ENCODE results near the gene VPREB1.
"Not testable (repeated sequence)": the region's sequence is repeated elsewhere in the genome, so short reads cannot be mapped to it uniquely, and the experiment has no call there.

VPREB1 gene

DNA sequence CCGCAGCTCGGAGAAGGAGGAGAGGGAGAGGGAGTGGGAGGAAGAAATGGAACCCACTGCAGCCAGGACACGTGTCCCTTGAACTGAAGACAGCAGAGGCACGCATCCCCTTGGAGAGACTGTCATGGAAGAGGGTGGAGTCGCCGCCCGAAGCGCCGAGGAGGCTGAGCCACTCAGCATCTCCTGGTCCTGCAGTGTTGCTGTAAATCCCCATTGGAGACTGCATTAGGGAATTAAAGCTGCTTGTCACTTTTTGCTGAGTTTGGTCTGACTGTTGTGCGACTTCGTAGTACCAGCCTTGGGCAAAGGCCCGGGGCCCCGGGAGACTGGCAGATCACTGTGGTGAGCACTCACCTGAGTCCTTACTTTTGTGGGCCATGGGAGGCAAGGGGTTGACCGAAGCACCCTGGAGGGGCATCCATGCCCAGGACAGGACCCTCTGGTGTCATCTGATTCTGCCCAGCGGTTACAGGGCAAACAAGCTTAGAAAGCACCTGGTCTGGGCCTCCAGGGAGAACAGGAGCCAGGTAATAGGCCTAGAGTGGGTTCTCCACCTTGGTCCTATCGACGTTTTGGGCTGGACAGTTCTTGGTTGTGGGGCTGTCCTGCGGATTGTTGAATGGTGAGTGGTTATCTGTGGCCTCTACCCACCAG lies 797 bp downstream of the VPREB1 start:
- no peak for DNase-seq

DNA sequence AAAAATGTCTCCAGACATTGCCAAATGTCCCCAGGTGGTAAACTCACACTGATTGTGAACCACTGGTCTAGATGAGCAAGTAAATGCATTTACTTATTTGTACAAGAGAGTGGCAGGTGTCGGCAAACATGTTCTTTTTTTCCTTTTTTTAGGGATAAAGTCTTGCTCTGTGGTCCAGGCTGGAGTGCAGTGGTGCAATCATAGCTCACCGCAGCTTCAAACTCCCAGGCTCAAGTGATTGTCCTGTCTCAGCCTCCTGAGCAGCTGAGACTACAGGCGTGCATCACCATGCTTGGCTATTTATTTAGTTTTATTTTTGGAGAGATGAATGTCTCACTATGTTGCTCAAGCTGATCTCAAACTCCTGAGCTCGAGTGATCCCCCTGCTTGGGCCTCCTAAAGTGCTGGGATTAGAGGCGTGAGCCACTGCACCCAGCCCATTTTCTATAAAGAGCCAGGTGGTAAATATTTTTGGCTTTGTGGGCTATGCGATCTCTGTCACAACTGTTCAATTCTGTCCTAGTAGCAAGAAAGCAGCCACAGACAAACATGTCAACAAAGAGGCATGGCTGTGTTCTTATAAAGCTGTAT lies 1.4 kb downstream of the VPREB1 start:
- no peak for DNase-seq

- DNase-seq: no peak
Measured at GRCh38 chr22:22246706-22247105, 2.1 kb downstream of the VPREB1 start.

DNA sequence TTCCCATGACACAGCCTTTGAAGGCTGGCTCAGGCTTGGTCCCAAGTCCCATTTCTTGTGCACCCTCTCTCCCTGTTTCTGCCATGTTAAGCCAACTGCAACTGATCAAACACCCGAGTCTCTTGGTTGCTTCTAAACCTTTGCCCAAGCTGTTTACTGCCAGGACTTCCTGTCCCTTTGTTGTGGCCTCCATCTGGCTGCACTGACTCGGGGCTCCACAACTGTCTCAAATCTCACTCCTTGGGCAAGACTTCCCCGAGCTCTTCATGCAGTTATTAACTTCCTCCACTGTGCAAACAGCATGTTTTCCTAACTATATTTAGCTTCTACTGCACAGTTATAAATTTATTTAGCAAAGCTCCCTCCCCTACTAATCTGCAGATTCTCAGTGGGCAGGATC lies 4.3 kb downstream of the VPREB1 start:
- DNase-seq: no peak

DNA sequence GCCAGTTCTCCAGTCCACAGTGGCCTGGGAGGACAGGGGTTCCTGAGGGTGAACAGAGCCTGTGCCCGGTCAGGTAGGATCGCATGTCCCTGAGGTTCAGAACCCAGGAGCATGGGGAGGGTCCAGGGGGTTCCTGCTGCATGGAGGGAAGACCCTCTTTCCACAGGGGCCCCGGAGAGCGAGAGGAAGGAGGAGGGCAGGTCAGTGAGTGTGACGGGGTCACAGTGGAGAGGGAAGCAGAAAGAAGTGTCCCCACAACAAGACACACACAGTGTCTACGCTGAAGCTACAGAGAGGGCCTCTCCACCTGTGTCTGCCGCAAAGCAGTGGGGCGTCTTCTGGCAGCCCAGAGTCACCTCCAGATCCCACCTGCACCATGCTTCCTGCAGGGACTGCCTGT lies 6.1 kb downstream of the VPREB1 start:
- not testable (repeated sequence) for DNase-seq

DNA sequence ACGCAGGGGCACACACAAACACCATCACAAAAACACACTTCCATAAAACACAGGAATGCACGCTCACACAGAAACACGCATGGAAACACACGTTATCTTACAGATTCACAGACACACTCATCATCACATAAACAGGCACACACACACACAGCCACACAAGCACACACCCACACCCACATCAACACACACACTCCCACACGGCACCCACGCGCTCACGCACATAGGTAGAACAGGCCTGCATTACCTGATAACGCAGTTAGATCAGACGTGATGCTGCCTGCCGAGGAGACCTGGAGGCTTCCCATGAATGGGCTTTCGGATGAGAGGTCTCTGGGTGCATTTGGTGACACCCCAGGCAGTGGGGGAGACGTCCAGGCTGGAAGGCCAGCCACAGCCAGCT lies 11.5 kb downstream of the VPREB1 start:
- DNase-seq: not testable (repeated sequence)

DNA sequence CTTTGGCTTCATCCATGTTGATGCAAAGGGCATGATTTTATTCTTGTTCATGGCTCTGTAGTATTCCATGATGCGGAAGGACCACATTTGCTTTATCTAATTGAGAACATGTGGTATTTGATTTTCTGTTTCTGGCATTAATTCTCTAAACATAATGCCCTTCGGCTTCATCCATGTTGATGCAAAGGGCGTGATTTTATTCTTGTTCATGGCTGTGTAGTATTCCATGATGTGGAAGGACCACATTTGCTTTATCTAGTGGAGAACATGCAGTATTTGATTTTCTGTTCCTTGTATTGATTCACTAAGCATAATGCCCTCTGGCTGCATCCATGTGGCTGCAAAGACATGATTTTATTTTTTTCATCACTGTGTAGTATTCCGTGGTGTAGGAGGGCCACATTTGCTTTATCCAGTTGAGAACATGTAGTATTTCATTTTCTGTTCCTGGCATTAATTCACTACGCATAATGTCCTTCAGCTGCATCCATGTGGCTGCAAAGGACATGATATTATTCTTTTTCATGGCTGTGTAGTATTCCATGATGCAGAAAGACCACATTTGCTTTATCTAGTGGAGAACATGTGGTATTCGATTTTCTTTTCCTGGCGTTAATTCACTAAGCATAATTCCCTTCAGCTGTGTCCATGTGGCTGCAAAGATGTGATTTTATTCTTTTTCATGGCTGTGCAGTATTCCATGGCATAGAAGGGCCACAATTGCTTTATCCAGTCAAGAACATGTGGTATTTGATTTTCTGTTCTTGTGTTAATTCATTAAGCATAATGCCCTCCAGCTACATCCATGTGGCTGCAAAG lies 14.2 kb downstream of the VPREB1 start:
- not testable (repeated sequence) for DNase-seq

GRCh38 chr22:22260169-22260568 lies 15.6 kb downstream of the VPREB1 start:
- not testable (repeated sequence) for DNase-seq

- not testable (repeated sequence) for DNase-seq
Measured at GRCh38 chr22:22260586-22260985, 16.0 kb downstream of the VPREB1 start.

DNA sequence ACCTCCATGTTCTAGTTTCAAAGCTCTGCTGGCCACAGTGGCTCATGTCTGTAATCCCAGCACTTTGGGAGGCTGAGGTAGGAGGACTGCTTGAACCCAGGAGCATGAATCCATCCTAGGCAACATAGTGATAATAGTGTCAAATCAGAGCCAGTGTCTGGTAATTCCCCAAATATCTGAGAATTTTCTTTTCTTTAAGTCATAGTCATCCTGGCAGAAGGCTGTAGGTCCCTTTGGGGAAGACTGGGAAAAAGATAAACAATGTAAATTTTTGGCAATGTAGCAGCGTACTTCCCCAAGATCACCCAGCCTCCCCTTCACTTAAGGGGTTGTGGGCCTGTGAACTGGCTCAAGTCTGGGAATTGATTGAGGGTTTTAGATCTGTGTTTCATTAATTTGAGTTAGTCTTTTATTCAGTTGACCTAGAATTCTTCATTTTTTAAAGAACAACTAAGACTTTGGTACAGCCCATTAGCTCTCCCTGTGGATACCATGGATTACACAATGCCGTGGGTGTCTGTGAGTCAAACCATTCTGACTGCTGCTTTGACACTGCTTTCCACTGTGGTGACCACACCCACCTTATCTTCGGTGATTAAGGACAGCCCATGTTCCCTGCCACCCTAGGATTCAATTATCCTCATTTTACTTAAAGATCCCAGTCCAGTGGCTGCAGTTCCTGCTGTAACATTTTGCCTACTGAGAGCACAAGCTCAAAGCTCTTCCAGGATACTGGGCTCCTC lies 17.9 kb downstream of the VPREB1 start:
- not testable (repeated sequence) for DNase-seq

DNA sequence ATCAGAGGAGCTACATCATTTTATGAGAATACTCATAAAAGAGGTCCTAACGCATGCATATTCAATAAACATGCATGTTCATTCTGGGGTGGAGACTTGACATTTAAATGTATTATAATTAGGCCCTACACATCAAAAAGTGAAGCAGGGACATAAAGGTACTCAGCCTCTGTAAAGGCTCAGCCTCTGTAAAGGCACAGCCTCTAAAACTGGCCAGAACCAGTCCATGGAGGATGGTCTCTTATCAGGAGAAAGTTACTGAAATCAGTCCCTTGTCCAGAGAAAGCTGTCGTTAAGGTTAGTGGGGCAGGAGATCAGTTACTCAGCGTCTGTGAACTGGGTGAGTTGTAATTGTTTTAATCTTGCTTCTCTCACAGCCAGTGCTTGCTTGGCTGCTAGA lies 19.2 kb downstream of the VPREB1 start:
- not testable (repeated sequence) for DNase-seq

- not testable (repeated sequence) for DNase-seq
Measured at GRCh38 chr22:22270036-22270676, 25.6 kb downstream of the VPREB1 start.

GRCh38 chr22:22277423-22277822 lies 32.8 kb downstream of the VPREB1 start:
- DNase-seq: not testable (repeated sequence)

DNA sequence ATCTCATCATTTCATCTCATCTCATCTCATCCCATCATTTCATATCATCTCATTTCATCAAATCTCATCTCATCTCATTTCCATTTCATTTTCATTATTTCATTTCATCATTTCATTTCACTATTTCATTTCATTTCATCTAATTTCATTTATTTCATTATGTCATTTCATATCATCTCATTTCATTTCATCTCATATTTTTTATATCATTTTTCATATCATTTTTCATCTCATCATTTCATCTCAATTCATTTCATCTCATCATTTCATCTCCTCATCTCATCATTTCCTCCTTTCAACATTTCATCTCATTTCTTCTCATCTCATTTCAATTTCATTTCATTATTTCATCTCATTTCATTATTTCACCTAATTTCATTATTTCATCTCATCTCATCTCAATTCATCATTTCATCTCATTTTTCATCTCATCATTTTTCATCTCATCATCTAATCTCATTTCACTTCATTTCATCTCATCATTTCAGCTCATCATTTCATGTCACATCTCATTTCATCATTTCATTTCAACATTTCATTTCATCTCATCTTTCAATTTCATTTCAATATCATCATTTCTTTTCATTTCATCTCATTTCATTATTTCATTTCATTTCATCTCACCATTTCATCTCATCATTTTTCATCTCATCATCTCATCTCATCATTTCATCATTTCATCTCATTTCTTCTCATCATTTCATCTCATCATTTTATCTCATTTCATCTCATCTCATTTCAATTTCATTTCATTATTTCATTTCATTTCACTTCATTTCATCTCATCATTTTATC lies 40.6 kb downstream of the VPREB1 start:
- DNase-seq: not testable (repeated sequence)

- DNase-seq: not testable (repeated sequence)
Measured at GRCh38 chr22:22286390-22287105, 42.0 kb downstream of the VPREB1 start.

- not testable (repeated sequence) for DNase-seq
Measured at GRCh38 chr22:22287106-22287626, 42.6 kb downstream of the VPREB1 start.

- DNase-seq: not testable (repeated sequence)
Measured at GRCh38 chr22:22289666-22290065, 45.1 kb downstream of the VPREB1 start.

DNA sequence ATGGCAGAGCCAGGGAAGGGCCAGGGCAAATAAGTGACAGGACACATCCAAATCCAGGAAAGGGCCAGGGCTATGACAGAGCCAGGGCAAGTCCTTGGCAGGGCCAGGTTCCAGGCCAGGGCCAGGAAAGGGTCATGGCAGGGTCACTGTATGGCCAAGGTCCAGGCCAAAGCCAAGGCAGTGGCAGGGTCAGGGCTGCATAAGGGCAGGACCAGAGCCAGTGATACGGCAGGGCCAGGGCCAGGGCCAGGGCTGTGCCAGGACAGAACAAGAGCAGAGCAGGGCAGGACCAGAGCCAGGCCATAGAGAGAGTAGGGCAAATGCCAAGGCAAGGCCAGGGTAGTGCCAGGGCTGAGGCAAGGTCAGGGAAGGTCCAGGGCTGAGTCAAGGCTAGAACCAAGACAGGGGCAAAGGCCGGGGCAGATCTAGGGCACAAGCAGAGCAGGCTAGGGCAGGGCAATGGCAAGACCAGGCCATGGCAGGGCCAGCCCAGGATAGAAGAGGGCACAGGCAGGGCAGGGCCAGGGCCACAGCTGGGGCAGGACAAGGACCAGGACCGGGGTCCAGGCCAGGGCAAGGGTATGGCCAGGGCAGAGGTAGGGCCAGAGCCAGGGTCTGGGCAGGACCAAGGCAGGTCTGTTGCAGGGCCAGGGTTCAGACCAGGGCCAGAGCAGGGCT lies 46.7 kb downstream of the VPREB1 start:
- not testable (repeated sequence) for DNase-seq

DNA sequence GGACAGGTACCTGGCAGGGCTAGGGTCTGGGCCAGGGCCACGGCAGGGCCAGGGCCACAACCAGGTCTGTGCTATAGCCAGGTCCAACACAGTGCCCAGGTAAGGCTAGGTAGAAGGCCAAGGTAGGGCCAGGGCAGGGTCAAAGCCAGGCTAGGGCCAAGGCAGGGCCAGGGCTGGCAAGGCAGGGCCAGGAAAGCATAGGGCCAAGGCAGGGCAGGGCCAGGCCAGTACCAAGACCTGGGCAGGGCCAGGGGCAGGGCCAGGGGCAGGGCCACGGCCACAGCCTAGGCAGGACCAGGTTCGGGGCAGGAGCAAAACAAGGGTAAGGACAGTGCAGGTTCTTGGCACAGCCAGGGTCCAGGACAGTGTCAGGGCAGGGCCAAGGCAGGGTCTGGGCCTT lies 48.1 kb downstream of the VPREB1 start:
- DNase-seq: not testable (repeated sequence)

Data from anterior cingulate cortex (tissue), 58 donors.